Activated CD4-positive, alpha-beta T cell treated with anti-CD3 and anti-CD28 coated beads, Interleukin-2, Interleukin-4, amounts not matched to agents 100 ng/mL and 50 ng/mL, durations not matched to agents 16 hours and 8 hours (primary cell): ENCODE results near the gene SPDYE18.
"Not testable (repeated sequence)": the region's sequence is repeated elsewhere in the genome, so short reads cannot be mapped to it uniquely, and the experiment has no call there.

Experiments
- DNase-seq: peaks from one replicate; pipeline ENCODE4 v3.0.0-alpha.2; 2020; ENCODE audit warnings: low spot score

The SPDYE18 gene, protein sequence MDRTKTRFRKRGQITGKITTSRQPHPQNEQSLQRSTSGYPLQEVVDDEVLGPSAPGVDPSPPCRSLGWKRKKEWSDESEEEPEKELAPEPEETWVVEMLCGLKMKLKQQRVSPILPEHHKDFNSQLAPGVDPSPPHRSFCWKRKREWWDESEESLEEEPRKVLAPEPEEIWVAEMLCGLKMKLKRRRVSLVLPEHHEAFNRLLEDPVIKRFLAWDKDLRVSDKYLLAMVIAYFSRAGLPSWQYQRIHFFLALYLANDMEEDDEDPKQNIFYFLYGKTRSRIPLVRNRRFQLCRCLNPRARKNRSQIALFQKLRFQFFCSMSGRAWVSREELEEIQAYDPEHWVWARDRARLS

DNA sequence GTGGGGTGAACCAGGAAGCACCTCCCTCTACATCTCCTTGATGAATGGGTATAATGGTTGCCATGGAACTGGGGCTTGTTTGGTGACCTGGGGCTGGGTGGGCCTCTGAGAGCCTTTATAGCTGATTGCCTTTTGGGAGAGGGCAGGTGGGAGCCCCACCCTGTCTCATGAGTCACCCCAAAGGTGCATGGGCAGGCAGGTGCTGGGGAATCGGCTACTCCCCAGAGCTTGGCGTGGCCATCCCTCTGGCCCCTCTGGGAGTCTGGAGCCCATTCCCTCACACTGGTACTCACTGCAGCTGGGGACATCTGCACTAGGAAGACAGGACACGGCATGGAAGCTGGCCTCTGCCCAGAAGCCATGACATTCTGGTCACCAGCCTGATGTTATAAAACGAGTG lies at the start of gene SPDYE18:
SPDYE18 (minus strand) TSS at position 2 of the 400 bp plus-strand sequence. CDS start 2,046 bp downstream, outside the sequence.
- not testable (repeated sequence) for DNase-seq

GRCh38 chr7:77108362-77108761 lies 46.0 kb upstream of the SPDYE18 start:
- not testable (repeated sequence) for DNase-seq

DNA sequence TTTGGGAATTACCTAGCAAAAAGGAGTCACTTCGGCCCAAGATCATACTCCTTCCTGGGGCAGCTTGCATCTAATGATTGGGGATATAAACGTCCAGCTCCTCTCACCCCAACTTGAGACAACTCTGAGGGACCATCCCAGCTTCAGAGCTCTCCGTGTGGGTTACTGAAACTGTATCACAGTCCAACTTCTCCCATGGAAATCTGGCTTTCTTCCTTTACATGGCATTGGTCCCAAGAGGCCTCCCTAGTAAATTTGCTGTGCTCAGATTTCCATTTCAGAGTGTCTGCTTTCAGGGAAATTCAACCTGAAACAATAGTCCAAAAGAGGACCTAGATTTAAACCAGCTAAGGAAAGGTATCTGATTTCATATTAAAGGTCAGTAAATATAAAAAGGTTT lies 45.3 kb upstream of the SPDYE18 start:
- DNase-seq = not testable (repeated sequence)

GRCh38 chr7:77105904-77106303 lies 43.5 kb upstream of the SPDYE18 start:
- not testable (repeated sequence) for DNase-seq

GRCh38 chr7:77102671-77103070 lies 40.3 kb upstream of the SPDYE18 start:
- not testable (repeated sequence) for DNase-seq

- DNase-seq = not testable (repeated sequence)
Observed at GRCh38 chr7:77101187-77101586, 38.8 kb upstream of the SPDYE18 start.

DNA sequence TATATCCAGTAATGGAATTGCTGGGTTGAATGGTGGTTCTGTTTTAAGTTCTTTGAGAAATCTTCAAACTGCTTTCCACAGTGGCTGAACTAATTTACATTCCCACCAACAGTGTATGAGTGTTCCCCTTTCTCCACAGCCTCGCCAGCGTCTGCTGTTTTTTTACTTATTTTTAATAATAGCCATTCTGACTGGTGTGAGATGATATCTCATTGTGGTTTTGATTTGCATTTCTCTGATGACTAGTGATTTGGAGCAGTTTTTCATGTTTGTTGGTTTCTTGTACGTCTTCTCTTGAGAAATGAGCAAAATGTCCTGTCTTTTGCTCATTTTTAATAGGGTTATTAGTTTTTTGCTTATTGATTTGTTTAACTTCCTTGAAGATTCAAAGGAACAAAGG lies 38.1 kb upstream of the SPDYE18 start:
- DNase-seq = not testable (repeated sequence)

GRCh38 chr7:77092301-77092700 lies 29.9 kb upstream of the SPDYE18 start:
- not testable (repeated sequence) for DNase-seq

DNA sequence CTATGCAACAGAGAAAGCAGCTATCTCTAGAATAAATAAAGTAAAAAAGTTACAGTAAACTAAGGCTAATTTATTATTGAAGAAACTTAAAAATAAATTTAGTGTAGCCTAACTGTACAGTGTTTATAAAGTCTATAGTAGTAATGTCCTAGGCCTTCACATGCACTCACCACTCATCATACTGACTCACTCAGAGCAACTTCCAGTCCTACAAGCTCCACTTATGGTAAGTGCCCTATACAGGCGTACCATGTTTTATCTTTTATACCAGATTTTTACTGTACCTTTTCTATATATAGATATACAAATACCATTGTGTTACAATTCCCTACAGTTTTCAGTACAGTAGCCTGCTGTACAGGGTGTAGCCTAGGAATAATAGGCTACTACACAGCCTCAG lies 19.8 kb upstream of the SPDYE18 start:
- DNase-seq = not testable (repeated sequence)

GRCh38 chr7:77080236-77080635 lies 17.9 kb upstream of the SPDYE18 start:
- not testable (repeated sequence) for DNase-seq

- DNase-seq = not testable (repeated sequence)
Observed at GRCh38 chr7:77079624-77080023, 17.3 kb upstream of the SPDYE18 start.

DNA sequence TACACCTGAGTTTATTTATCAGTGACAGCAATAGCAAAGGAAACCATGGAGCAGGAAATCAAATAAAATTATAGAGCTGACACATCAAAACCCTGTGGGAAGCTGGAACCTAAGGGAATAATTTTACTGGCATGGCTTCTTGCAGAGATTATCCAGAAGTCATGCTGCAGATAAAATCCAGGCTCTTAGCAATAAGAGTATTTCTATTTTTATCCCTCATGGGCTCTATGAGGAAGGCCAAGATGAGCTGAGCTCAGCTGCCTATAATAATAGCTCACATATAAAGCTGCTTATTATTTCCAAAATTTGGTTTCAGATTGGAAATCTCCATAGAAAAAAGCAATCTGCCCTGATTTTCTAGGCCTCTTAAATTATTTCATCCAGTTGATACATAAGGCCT lies 16.8 kb upstream of the SPDYE18 start:
- not testable (repeated sequence) for DNase-seq

- not testable (repeated sequence) for DNase-seq
Observed at GRCh38 chr7:77077060-77077459, 14.7 kb upstream of the SPDYE18 start.

DNA sequence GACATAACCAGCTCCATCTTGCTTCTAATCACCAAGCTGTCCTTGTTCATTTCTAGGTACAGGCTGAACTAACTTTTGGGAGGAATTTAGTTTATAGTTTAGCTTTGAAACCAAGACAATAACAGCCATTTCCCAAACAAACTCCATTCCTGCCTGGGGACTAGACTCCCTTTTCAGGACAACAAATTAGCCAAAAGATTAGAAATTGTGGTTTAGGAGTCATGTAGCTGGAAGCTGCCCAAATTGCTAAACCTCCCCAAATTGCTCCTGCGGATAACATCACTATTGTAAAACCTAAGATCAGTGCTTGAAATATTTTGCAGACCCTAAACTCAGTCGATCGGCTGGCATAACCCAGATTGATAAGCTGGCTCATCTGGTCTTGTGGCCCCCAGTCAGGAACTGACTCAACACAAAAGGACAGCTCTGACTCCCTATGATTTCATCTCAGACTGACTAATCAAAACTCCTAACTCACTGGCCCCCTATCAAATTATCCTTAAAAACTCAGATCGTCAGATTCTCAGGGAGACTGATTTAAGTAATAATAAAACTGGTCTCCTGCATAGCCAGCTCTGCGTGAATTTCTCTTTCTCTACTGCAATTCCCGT lies 12.5 kb upstream of the SPDYE18 start:
- DNase-seq = not testable (repeated sequence)

DNA sequence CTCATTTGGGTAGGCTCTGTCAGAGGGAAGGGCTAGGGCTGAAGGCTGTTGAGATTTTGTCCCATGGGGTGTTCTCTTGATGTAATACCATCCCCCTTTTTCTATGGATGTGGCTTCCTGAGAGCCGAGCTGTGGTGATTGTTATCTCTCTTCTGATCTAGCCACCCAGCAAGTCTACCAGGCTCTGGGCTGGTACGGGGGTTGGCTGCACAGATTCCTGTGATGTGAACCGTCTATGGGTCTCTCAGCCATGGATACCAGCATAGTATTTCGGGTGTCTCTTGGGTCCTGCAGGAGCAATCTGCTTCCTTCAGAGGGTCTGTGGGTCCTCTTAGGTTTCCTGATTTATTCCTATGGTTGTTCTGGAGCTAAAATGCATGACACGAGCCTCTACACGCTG lies 8.8 kb upstream of the SPDYE18 start:
- not testable (repeated sequence) for DNase-seq

- DNase-seq = not testable (repeated sequence)
Observed at GRCh38 chr7:77065869-77066268, 3.5 kb upstream of the SPDYE18 start.

DNA sequence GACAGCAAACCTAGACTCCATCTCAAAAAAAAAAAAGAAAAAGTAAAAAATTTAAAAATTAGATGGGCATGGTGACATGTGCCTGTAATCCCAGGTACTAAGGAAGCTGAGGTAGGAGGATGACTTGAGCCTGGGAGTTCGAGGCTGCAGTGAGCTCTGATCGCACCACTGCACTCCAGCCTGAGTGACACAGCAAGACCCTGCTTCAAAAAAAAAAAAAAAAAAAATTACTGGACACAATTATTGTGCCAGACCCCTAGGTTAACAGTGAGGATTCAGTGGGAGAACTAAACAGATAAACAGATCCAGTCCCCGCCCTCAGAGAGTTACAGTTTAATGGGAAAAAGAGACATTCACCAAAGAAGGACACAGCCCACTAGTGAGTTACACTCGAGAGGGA lies 1.4 kb upstream of the SPDYE18 start:
- not testable (repeated sequence) for DNase-seq

- DNase-seq = not testable (repeated sequence)
Observed at GRCh38 chr7:77032261-77032660, 30.1 kb downstream of the SPDYE18 start, which contains the start of gene SPDYE17. SPDYE17 (minus strand) TSS chr7:77032361; CDS start chr7:77030570, 1,791 bp downstream.

- not testable (repeated sequence) for DNase-seq
Observed at GRCh38 chr7:77026349-77026748, 36.0 kb downstream of the SPDYE18 start.

DNA sequence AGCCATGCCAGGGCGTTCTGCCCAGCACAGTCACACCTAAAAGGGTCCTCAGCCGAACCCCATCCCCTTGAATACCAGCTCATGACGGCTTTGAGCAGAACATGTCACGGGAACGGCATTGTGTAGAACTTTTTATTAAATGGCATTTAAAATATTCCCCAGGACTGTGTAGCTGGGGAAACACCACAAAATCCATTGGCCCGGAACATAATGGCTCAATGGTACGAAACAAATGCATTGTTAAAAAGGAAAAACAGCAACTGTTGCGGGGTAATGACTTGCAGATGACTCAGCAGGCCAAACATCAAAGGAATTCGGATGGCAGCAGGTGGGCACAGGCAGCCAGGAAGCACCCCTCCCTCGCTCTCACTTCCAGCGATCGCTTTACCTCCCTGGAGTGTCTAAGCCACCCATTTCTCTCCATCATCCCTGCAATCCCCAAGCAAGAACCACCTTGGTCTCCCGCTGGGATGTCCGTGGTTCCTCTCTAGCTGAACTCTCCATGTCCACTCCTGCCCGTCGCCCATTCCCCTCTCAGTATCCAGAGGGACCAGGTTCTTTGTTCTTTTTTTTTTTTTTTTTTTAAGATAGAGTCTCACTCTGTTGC lies 52.2 kb downstream of the SPDYE18 start:
- not testable (repeated sequence) for DNase-seq

- not testable (repeated sequence) for DNase-seq
Observed at GRCh38 chr7:77008000-77008399, 54.4 kb downstream of the SPDYE18 start.
